Neuronal stem cell (in vitro differentiated cells): ENCODE measurements around the gene TVP23A.

Experiments used
- DNase-seq: peaks from one replicate; pipeline ENCODE4 v3.0.0-alpha.2; 2013; ENCODE audit warnings: low spot score
- H2AFZ ChIP-seq: one replicate; pipeline ENCODE4 v1.6.1; 2013; ENCODE audit warnings: mild to moderate bottlenecking, low read length, inconsistent platforms
- H2AK5ac ChIP-seq: 2 replicates; pipeline ENCODE4 v1.6.1; 2013; ENCODE audit warnings: low read depth, mild to moderate bottlenecking, inconsistent platforms, low read length, moderate library complexity, mixed read lengths
- H2BK120ac ChIP-seq: 2 replicates; pipeline ENCODE4 v1.6.1; 2013; ENCODE audit warnings: low read depth, mild to moderate bottlenecking, inconsistent platforms, low read length, moderate library complexity, mixed read lengths
- H2BK12ac ChIP-seq: one replicate; pipeline ENCODE4 v1.6.1; 2013; ENCODE audit warnings: low read length, inconsistent platforms
- H2BK15ac ChIP-seq: 2 replicates; pipeline ENCODE4 v1.6.1; 2013; ENCODE audit warnings: mild to moderate bottlenecking, low read length, inconsistent platforms, mixed read lengths
- H2BK5ac ChIP-seq: one replicate; pipeline ENCODE4 v1.6.1; 2013; ENCODE audit warnings: inconsistent platforms, mild to moderate bottlenecking, low read length, moderate library complexity
- H3K14ac ChIP-seq: one replicate; pipeline ENCODE4 v1.6.1; 2013; ENCODE audit warnings: low read length, inconsistent platforms
- H3K18ac ChIP-seq: 2 replicates; pipeline ENCODE4 v1.6.1; 2013; ENCODE audit warnings: low read length, inconsistent platforms
- H3K23ac ChIP-seq: 2 replicates; pipeline ENCODE4 v1.6.1; 2013; ENCODE audit warnings: low read depth, mild to moderate bottlenecking, mixed read lengths, low read length, inconsistent platforms; ENCODE audit not compliant: poor library complexity
- H3K27ac ChIP-seq: replicated peaks from 3 replicates; pipeline ENCODE4 v1.5.1; 2013; ENCODE audit warnings: low read length, inconsistent platforms
- H3K27me3 ChIP-seq, 3 experiments: 2 replicates each; pipeline ENCODE4 v1.6.1; 2013; ENCODE audit warnings: low read length in 3 of 3, mild to moderate bottlenecking in 2 of 3, inconsistent platforms in 1 of 3, low read depth in 1 of 3, mixed read lengths in 1 of 3, moderate library complexity in 1 of 3; ENCODE audit not compliant: control insufficient read depth in 3 of 3, insufficient read depth in 3 of 3
- H3K36me3 ChIP-seq, 2 donors: replicated peaks in 1 of 2; 2 replicates each; pipeline ENCODE4 v1.6.1; 2013; ENCODE audit warnings: low read length in 2 of 2; ENCODE audit not compliant: control insufficient read depth in 2 of 2, insufficient read depth in 2 of 2
- H3K4ac ChIP-seq: 2 replicates; pipeline ENCODE4 v1.6.1; 2013; ENCODE audit warnings: inconsistent platforms, mild to moderate bottlenecking, low read length, moderate library complexity
- H3K4me1 ChIP-seq, 2 donors: 1 replicate in 1 of 2; 2 replicates in 1 of 2; pipeline ENCODE4 v1.6.1; 2013; ENCODE audit warnings: low read length in 2 of 2, low read depth in 1 of 2; ENCODE audit not compliant: control insufficient read depth in 2 of 2, insufficient read depth in 1 of 2
- H3K4me2 ChIP-seq: one replicate; pipeline ENCODE4 v1.6.1; 2013; ENCODE audit warnings: mild to moderate bottlenecking, low read length, inconsistent platforms; ENCODE audit not compliant: insufficient read depth, poor library complexity, severe bottlenecking
- H3K4me3 ChIP-seq, 2 donors: 2 replicates each; pipeline ENCODE4 v1.5.1; 2013; ENCODE audit warnings: low read length in 2 of 2, mild to moderate bottlenecking in 2 of 2, inconsistent platforms in 1 of 2, moderate library complexity in 1 of 2
- H3K79me1 ChIP-seq: one replicate; pipeline ENCODE4 v1.6.1; 2013; ENCODE audit warnings: low read depth, mild to moderate bottlenecking, inconsistent platforms, low read length, moderate library complexity
- H3K9ac ChIP-seq: one replicate; pipeline ENCODE4 v1.6.1; 2013; ENCODE audit warnings: mild to moderate bottlenecking, low read depth, low read length, inconsistent platforms; ENCODE audit not compliant: poor library complexity
- H3K9me3 ChIP-seq, 2 donors: replicated peaks in 1 of 2; 2 replicates each; pipeline versions ENCODE3 to v1.6.1; 2013; ENCODE audit warnings: low read length in 2 of 2, mild to moderate bottlenecking in 2 of 2, inconsistent platforms in 1 of 2, low read depth in 1 of 2, mixed read lengths in 1 of 2, moderate library complexity in 1 of 2; ENCODE audit not compliant: control insufficient read depth in 2 of 2, insufficient read depth in 1 of 2
- H4K8ac ChIP-seq: one replicate; pipeline ENCODE4 v1.6.1; 2013; ENCODE audit warnings: low read depth, mild to moderate bottlenecking, inconsistent platforms, low read length, moderate library complexity
- H4K91ac ChIP-seq: one replicate; pipeline ENCODE4 v1.6.1; 2013; ENCODE audit warnings: low read length, low read depth, mild to moderate bottlenecking, inconsistent platforms; ENCODE audit not compliant: poor library complexity
- WGBS, 2 donors: extraction: QIAGEN DNeasy Blood & Tissue Kit; methylation state at CpG; one replicate each; pipeline ENCODE4 v1.1.7; 2013; ENCODE audit warnings: missing lambda C conversion rate in 2 of 2, mixed read lengths in 1 of 2; ENCODE audit not compliant: insufficient read length in 2 of 2, insufficient replicate concordance in 1 of 2; ENCODE audit errors: extremely low coverage in 2 of 2; 5-methylcytosine and 5-hydroxymethylcytosine counted together

Gene TVP23A

GRCh38 chr16:10750793-10751192 lies 67.8 kb downstream of the TVP23A start:
- no peak overlapping the region for H2BK15ac ChIP-seq
- H4K8ac ChIP-seq = no peak overlapping the region
- H2AK5ac ChIP-seq = no peak overlapping the region
- H3K4me2 ChIP-seq = no peak overlapping the region
- no peak overlapping the region for H3K9ac ChIP-seq
- peaks cover 10 to 51% of the 10 kb centered on the region in 2 donors for H3K36me3 ChIP-seq
- H3K23ac ChIP-seq = no peak overlapping the region
- H3K18ac ChIP-seq = no peak overlapping the region
- no peak for DNase-seq
- H3K14ac ChIP-seq = no peak overlapping the region
- WGBS, 2 donors = no CpG with 5 or more reads among the region's 11 CpGs
- no peaks in the 10 kb centered on the region for H3K9me3 ChIP-seq
- H3K4me3 ChIP-seq = no peak overlapping the region
- H3K27me3 ChIP-seq = no peaks in the 10 kb centered on the region
- H2BK12ac ChIP-seq = no peak overlapping the region
- no peaks in the 10 kb centered on the region for H3K79me1 ChIP-seq
- H2BK120ac ChIP-seq = no peak overlapping the region
- H3K4ac ChIP-seq = no peak overlapping the region
- H2BK5ac ChIP-seq = no peak overlapping the region
- H2AFZ ChIP-seq = no peak overlapping the region
- no peaks in the 10 kb centered on the region for H3K4me1 ChIP-seq
- no peak overlapping the region for H4K91ac ChIP-seq
- no peak overlapping the region for H3K27ac ChIP-seq

GRCh38 chr16:10745841-10746240 lies 72.8 kb downstream of the TVP23A start:
- no peaks in the 10 kb centered on the region for H3K79me1 ChIP-seq
- H2BK5ac ChIP-seq = no peak overlapping the region
- H4K8ac ChIP-seq = no peak overlapping the region
- H3K36me3 ChIP-seq = peaks cover 9 to 29% of the 10 kb centered on the region in 2 donors
- no peak for DNase-seq
- H3K27me3 ChIP-seq = no peaks in the 10 kb centered on the region
- H3K4ac ChIP-seq = no peak overlapping the region
- H4K91ac ChIP-seq = no peak overlapping the region
- H3K14ac ChIP-seq = no peak overlapping the region
- no peak overlapping the region for H2BK120ac ChIP-seq
- no peak overlapping the region for H2AK5ac ChIP-seq
- H3K27ac ChIP-seq = no peak overlapping the region
- no peaks in the 10 kb centered on the region for H3K9me3 ChIP-seq
- no peak overlapping the region for H3K4me2 ChIP-seq
- no peak overlapping the region for H2BK12ac ChIP-seq
- H3K4me1 ChIP-seq = peaks cover 2 to 3% of the 10 kb centered on the region in 2 donors
- H3K4me3 ChIP-seq = no peak overlapping the region
- WGBS, 2 donors = no CpG with 5 or more reads among the region's 2 CpGs
- H3K18ac ChIP-seq = no peak overlapping the region
- H2AFZ ChIP-seq = no peak overlapping the region
- no peak overlapping the region for H3K9ac ChIP-seq
- no peak overlapping the region for H3K23ac ChIP-seq
- no peak overlapping the region for H2BK15ac ChIP-seq

GRCh38 chr16:10744370-10745030 lies 74.1 kb downstream of the TVP23A start:
- H2BK5ac ChIP-seq = no peak overlapping the region
- H3K36me3 ChIP-seq = peaks cover 7 to 23% of the 10 kb centered on the region in 2 donors
- H3K27ac ChIP-seq = no peak overlapping the region
- no peak overlapping the region for H3K4ac ChIP-seq
- H3K27me3 ChIP-seq = no peaks in the 10 kb centered on the region
- WGBS, 2 donors = no CpG with 5 or more reads among the region's 17 CpGs
- no peak overlapping the region for H4K91ac ChIP-seq
- H2BK12ac ChIP-seq = no peak overlapping the region
- H3K9me3 ChIP-seq = no peaks in the 10 kb centered on the region
- no peak overlapping the region for H2BK120ac ChIP-seq
- DNase-seq = no peak
- peak overlapping the region; percentile 45 for H3K9ac ChIP-seq
- H2BK15ac ChIP-seq = no peak overlapping the region
- peak overlapping the region; percentile 56 to 74 for H3K4me3 ChIP-seq
- no peak overlapping the region for H4K8ac ChIP-seq
- no peak overlapping the region for H2AK5ac ChIP-seq
- no peak overlapping the region for H3K18ac ChIP-seq
- no peak overlapping the region for H3K14ac ChIP-seq
- peak overlapping the region; percentile 60 for H3K4me2 ChIP-seq
- peak overlapping the region; percentile 88 for H2AFZ ChIP-seq
- H3K4me1 ChIP-seq = peaks cover 2 to 3% of the 10 kb centered on the region in 2 donors
- H3K23ac ChIP-seq = no peak overlapping the region
- no peaks in the 10 kb centered on the region for H3K79me1 ChIP-seq

GRCh38 chr16:10743610-10744369 lies 74.8 kb downstream of the TVP23A start, which contains the start of gene NUBP1:
TSS of gene NUBP1 (plus strand) at chr16:10743842. CDS start at chr16:10743864, 22 bp downstream.
- peak; percentile 98 for DNase-seq
- Histone ChIP-seq H4K91ac (no peak within 1 kb of the TSS), H2AK5ac (no peak within 1 kb of the TSS), H3K79me1 (no peaks in the 10 kb centered on the region), H3K14ac (peak within 1 kb of the TSS; percentile 60), H3K9me3 (no peaks in the 10 kb centered on the region), H3K4ac (no peak within 1 kb of the TSS), H4K8ac (no peak within 1 kb of the TSS), H3K4me1 (peaks cover 2 to 3% of the 10 kb centered on the region in 2 donors), H3K9ac (peak within 1 kb of the TSS; percentile 88), H3K4me3 (peak within 1 kb of the TSS; percentile 81 to 84), H2BK15ac (no peak within 1 kb of the TSS), H2BK12ac (no peak within 1 kb of the TSS), H2BK120ac (no peak within 1 kb of the TSS), H3K18ac (peak within 1 kb of the TSS; percentile 97), H2AFZ (peak within 1 kb of the TSS; percentile 97), H3K27me3 (no peaks in the 10 kb centered on the region), H3K4me2 (peak within 1 kb of the TSS; percentile 72), H3K23ac (peak within 1 kb of the TSS; percentile 95), H3K27ac (peak within 1 kb of the TSS; percentile 88), H2BK5ac (no peak within 1 kb of the TSS), H3K36me3 (peaks cover 7 to 17% of the 10 kb centered on the region in 2 donors)
- no CpG with 5 or more reads among the region's 57 CpGs for WGBS, 2 donors
